B cell (primary cell): ENCODE data around the gene FCN2. TPM values are rescaled to one million over a fixed set of nuclear protein-coding genes. Genes with fewer than 3 reads are reported as not detected.

ENCODE experiments used
- ATAC-seq: fragments of 200-7000 bp; cut with Tn5 transposase; one replicate; pipeline ENCODE4 v1.10.0; 2021; ENCODE audit warnings: low read depth, mild to moderate bottlenecking, moderate number of reproducible peaks, moderate library complexity
- CTCF ChIA-PET: fragments of 350-600 bp; sonication (Branson Sonifier 250); formaldehyde crosslinking; loops from one replicate; lab custom pipeline; 2021; ENCODE audit warnings: antibody characterized with exemption, inconsistent platforms; lab: Charles Lee
- POLR2A ChIA-PET: fragments of 350-600 bp; sonication (Branson Sonifier 250); formaldehyde crosslinking; loops from one replicate; lab custom pipeline; 2021; ENCODE audit warnings: antibody characterized with exemption; lab: Charles Lee
- DNase-seq: peaks from one replicate; pipeline ENCODE4 v3.0.0; 2013
- H2AFZ ChIP-seq: 2 replicates; pipeline ENCODE4 v1.6.1; 2012; ENCODE audit warnings: mild to moderate bottlenecking, low read depth, low read length; ENCODE audit not compliant: insufficient read depth, poor library complexity, severe bottlenecking
- H3K27ac ChIP-seq, 2 donors: 1 replicate in 1 of 2; 2 replicates in 1 of 2; pipeline ENCODE4 v1.5.1; 2012 to 2013; ENCODE audit warnings: low read length in 2 of 2, mild to moderate bottlenecking in 2 of 2, moderate library complexity in 1 of 2
- H3K27me3 ChIP-seq, 4 experiments: fragments of 200-600 bp in 1 of 4; sonication (generic) in 1 of 4; replicated peaks in 1 of 4; 1 replicate in 2 of 4; 2 replicates in 2 of 4; pipeline versions ENCODE4 v1.6.1 to v1.7.0; 2013 to 2016; ENCODE audit warnings: low read length in 3 of 4, mild to moderate bottlenecking in 2 of 4, mixed read lengths in 1 of 4, moderate library complexity in 1 of 4; ENCODE audit not compliant: insufficient read depth in 4 of 4, control insufficient read depth in 3 of 4; ENCODE audit errors: control extremely low read depth in 1 of 4
- H3K36me3 ChIP-seq, 2 experiments: replicated peaks in 1 of 2; 1 replicate in 1 of 2; 2 replicates in 1 of 2; pipeline versions ENCODE4 v1.6.1 to v1.7.1; 2013; ENCODE audit warnings: low read length in 1 of 2; ENCODE audit not compliant: insufficient read depth in 2 of 2, control insufficient read depth in 1 of 2; ENCODE audit errors: control extremely low read depth in 1 of 2, extremely low read depth in 1 of 2
- H3K4me1 ChIP-seq, 2 donors: fragments of 200-600 bp in 1 of 2; sonication (generic) in 1 of 2; 1 replicate in 1 of 2; 2 replicates in 1 of 2; pipeline versions ENCODE4 v1.5.1 to v1.6.1; 2013 to 2017; ENCODE audit warnings: low read length in 2 of 2; ENCODE audit not compliant: control insufficient read depth in 2 of 2, insufficient read depth in 2 of 2
- H3K4me2 ChIP-seq: replicated peaks from 2 replicates; pipeline ENCODE3; 2012; ENCODE audit warnings: mild to moderate bottlenecking, low read depth, low read length; ENCODE audit not compliant: poor library complexity, severe bottlenecking
- H3K4me3 ChIP-seq, 5 experiments: fragments of 200-600 bp in 1 of 5; sonication (generic) in 1 of 5; 1 replicate in 3 of 5; 2 replicates in 2 of 5; pipeline versions ENCODE4 v1.5.1 to v1.7.0; 2011 to 2016; ENCODE audit warnings: low read length in 4 of 5, mild to moderate bottlenecking in 4 of 5, low read depth in 2 of 5, control low read depth in 1 of 5, moderate library complexity in 1 of 5; ENCODE audit not compliant: insufficient read depth in 1 of 5; ENCODE audit errors: control extremely low read depth in 1 of 5, extremely low read depth in 1 of 5
- H3K79me2 ChIP-seq: fragments of 200-600 bp; sonication (generic); one replicate; pipeline ENCODE4 v1.6.0; 2016; ENCODE audit warnings: low read length; ENCODE audit not compliant: control insufficient read depth, insufficient read depth
- H3K9ac ChIP-seq: fragments of 200-600 bp; sonication (generic); 2 replicates; pipeline ENCODE4 v1.6.1; 2017; ENCODE audit warnings: mild to moderate bottlenecking, low read length, moderate library complexity
- H3K9me3 ChIP-seq, 3 donors: one replicate each; pipeline versions ENCODE4 v1.6.1 to v1.7.1; 2013; ENCODE audit warnings: low read length in 2 of 3; ENCODE audit not compliant: control insufficient read depth in 2 of 3, insufficient read depth in 1 of 3; ENCODE audit errors: control extremely low read depth in 1 of 3
- H4K20me1 ChIP-seq: 2 replicates; pipeline ENCODE4 v1.6.0; 2012; ENCODE audit warnings: mild to moderate bottlenecking, low read length; ENCODE audit not compliant: insufficient read depth, control insufficient read depth, poor library complexity, severe bottlenecking
- H3K27ac Mint-ChIP-seq: one replicate; pipeline ENCODE4 v1.8.0; 2021; ENCODE audit warnings: mixed read lengths
- H3K27me3 Mint-ChIP-seq: one replicate; pipeline ENCODE4 v1.8.0; 2021; ENCODE audit warnings: mixed read lengths
- H3K4me1 Mint-ChIP-seq: one replicate; pipeline ENCODE4 v1.8.0; 2021; ENCODE audit warnings: mixed read lengths
- H3K4me3 Mint-ChIP-seq: one replicate; pipeline ENCODE4 v1.8.0; 2021; ENCODE audit warnings: mixed read lengths
- H3K9me3 Mint-ChIP-seq: one replicate; pipeline ENCODE4 v1.8.0; 2022; ENCODE audit warnings: mixed read lengths; ENCODE audit not compliant: insufficient read depth
- CTCF ChIP-seq: fragments of 200-600 bp; IDR thresholded peaks from one replicate; pipeline ENCODE4 v1.8.0; 2022; ENCODE audit warnings: antibody characterized with exemption, mild to moderate bottlenecking
- EZH2 ChIP-seq: IDR thresholded peaks from 2 replicates; pipeline ENCODE4 v1.6.1; 2012; ENCODE audit warnings: borderline replicate concordance, low read depth, mild to moderate bottlenecking, moderate library complexity, low read length; ENCODE audit not compliant: insufficient read depth, poor library complexity, severe bottlenecking
- WGBS: methylation state at CpG from one replicate; pipeline ENCODE4 v1.1.5; 2013; ENCODE audit warnings: missing lambda C conversion rate; ENCODE audit not compliant: insufficient coverage; 5-methylcytosine and 5-hydroxymethylcytosine counted together
- intact Hi-C: fragments of 100-400 bp; cut with micrococcal nuclease; formaldehyde crosslinking; loops from one replicate; pipeline ENCODE4 v1.10.0; 2022
- polyA plus RNA-seq: library from polyadenylated mRNA; depleted of rRNA; stranded (reverse); fragments of >200 nt; gene quantifications from 2 replicates; pipeline ENCODE4 v1.2.3, GENCODE V29; 2012
- total RNA-seq, 2 donors: library from RNA; stranded (reverse); fragments of 120-200 nt in 1 of 2; gene quantifications; 1 replicate in 1 of 2; 2 replicates in 1 of 2; pipeline versions ENCODE4 v1.2.3 to v1.2.4, GENCODE V29; 2013 to 2022

FCN2 gene
- total and polyA plus RNA-seq, 2 donors (not counting 1 experiment from before 2014, with no cell fraction given), result not detected

DNA sequence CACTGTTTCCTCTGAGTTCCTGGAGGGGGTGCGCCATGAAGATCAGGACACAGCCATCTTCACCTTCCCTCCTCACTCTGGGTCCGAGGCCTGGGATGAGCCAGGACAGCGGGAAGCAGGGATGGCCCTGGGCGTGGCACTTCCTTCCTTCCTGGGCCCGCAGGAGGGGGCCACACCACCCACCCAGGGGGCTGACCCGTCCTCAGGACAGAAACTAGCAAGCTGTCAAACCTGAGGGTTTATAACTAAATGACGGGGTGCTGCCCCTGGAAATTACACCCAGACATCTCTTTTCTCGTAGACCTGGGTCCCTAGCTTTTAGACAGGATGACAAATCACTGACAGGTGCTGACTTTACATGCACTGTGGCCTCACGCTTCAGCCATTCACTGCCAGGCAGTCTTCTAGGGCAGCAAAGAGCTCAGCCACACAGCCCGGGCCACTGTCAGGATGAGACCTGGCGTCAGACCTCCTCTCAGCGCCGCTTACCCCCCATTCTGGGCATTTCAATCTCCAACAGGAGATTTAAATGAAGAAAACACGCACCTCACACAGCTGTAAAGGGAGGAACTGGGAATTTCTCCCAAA lies 8.1 kb downstream of the FCN2 start:
- POLR2A ChIA-PET, result no interaction called here
- Histone ChIP-seq H3K36me3 (no peaks in the 10 kb centered on the region), H3K27me3 (peaks cover 0 to 20% (median 5%) of the 10 kb centered on the region in 4 experiments), H3K27ac (no peak overlapping the region), H3K79me2 (no peaks in the 10 kb centered on the region), H3K4me3 (no peak overlapping the region), H3K4me1 (peaks cover 0 to 4% of the 10 kb centered on the region in 2 donors), H2AFZ (no peak overlapping the region), H4K20me1 (no peaks in the 10 kb centered on the region), H3K9ac (no peak overlapping the region), H3K9me3 (peaks cover 0 to 2% (median 0%) of the 10 kb centered on the region in 3 donors), H3K4me2 (no peak overlapping the region)
- ATAC-seq (no peak), DNase-seq (no peak)
- Mint-ChIP-seq H3K4me1 (peaks cover 2% of the 10 kb centered on the region), H3K9me3 (no peaks in the 10 kb centered on the region), H3K27me3 (peaks cover 23% of the 10 kb centered on the region), H3K27ac (no peak overlapping the region), H3K4me3 (no peak overlapping the region)
- WGBS, result 68% methylated on average over 8 of the region's 14 CpGs
- intact Hi-C loops, result no loop called here
- CTCF ChIA-PET, result no interaction called here
- no peak for TF ChIP-seq CTCF
- no peak for TF ChIP-seq EZH2

DNA sequence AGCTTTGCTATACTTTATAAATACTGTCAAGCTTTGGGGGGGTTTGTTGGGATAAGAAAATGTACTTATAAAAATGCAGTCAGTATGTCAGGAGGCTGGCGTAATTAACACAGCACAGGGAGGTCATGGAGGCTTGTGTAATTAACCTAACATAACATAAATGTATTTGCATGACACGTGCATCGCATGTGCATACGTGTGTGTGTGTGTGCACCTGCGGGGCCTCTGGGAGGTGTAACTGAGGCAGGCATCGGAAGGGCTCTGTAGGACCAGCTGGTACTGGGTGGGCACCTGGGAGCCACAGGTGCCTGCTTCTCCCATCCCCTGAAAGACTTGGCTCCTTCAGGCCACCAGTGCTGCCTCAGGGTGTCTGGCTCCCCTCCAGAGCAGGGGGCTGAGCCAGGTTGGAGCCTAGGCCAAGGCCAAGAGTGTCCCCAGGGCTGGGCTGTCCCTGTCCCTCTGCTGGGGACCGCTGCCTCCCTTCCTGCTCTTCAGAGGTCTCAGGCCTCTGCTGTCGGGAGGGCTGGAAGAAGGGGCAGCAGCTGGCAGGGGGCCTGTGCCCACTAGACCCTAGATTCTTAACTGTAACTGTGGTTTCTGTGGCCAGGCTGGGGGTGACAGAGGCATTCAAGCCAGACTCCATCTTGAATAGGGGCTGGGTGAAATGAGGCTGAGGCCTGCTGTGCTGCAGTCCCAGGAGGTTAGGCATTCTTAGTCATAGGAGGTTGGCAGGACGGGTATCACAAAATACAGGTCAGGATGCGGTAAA lies 9.0 kb downstream of the FCN2 start:
- Histone ChIP-seq H3K79me2 (no peaks in the 10 kb centered on the region), H3K4me1 (peaks cover 0 to 4% of the 10 kb centered on the region in 2 donors), H3K4me2 (no peak overlapping the region), H3K27ac (no peak overlapping the region), H3K4me3 (no peak overlapping the region), H4K20me1 (no peaks in the 10 kb centered on the region), H3K9me3 (peaks cover 0 to 8% (median 0%) of the 10 kb centered on the region in 3 donors), H3K9ac (no peak overlapping the region), H3K27me3 (peaks cover 0 to 22% (median 6%) of the 10 kb centered on the region in 4 experiments), H3K36me3 (no peaks in the 10 kb centered on the region), H2AFZ (no peak overlapping the region)
- intact Hi-C loops, result no loop called here
- ChIA-PET POLR2A (no interaction called here), CTCF (no interaction called here)
- WGBS, result 27% methylated on average over 7 of the region's 10 CpGs
- ATAC-seq (no peak), DNase-seq (no peak)
- no peak for TF ChIP-seq CTCF
- TF ChIP-seq EZH2, result no peak
- H3K27me3 Mint-ChIP-seq, result peaks cover 26% of the 10 kb centered on the region
- no peak overlapping the region for H3K27ac Mint-ChIP-seq
- H3K9me3 Mint-ChIP-seq, result no peaks in the 10 kb centered on the region
- H3K4me1 Mint-ChIP-seq, result peaks cover 2% of the 10 kb centered on the region
- no peak overlapping the region for H3K4me3 Mint-ChIP-seq
